Thymus (tissue), 11 donors: Measurements from ENCODE around the gene HLX. TPM values are rescaled to one million over a fixed set of nuclear protein-coding genes. Genes with fewer than 3 reads are reported as not detected.

ENCODE experiments used
- DNase-seq, 9 donors: peaks; one replicate each; pipeline ENCODE4 v3.0.0-alpha.2; 2013; ENCODE audit warnings: low spot score in 9 of 9, low read depth in 6 of 9, missing footprints in 1 of 9
- H3K27ac ChIP-seq, 2 donors: one replicate each; pipeline ENCODE4 v1.5.1; 2013; ENCODE audit warnings: control low read depth in 1 of 2, low read depth in 1 of 2, low read length in 1 of 2, mild to moderate bottlenecking in 1 of 2, moderate library complexity in 1 of 2
- H3K27me3 ChIP-seq, 2 donors: one replicate each; pipeline ENCODE4 v1.5.1; 2013; ENCODE audit warnings: low read length in 1 of 2; ENCODE audit not compliant: control insufficient read depth in 2 of 2, insufficient read depth in 1 of 2
- H3K36me3 ChIP-seq, 2 donors: one replicate each; pipeline ENCODE4 v1.5.1; 2013; ENCODE audit warnings: low read length in 1 of 2, mild to moderate bottlenecking in 1 of 2, moderate library complexity in 1 of 2; ENCODE audit not compliant: control insufficient read depth in 2 of 2, insufficient read depth in 2 of 2
- H3K4me1 ChIP-seq, 2 donors: one replicate each; pipeline ENCODE4 v1.5.1; 2013; ENCODE audit warnings: low read length in 2 of 2; ENCODE audit not compliant: control insufficient read depth in 2 of 2, insufficient read depth in 2 of 2
- H3K4me3 ChIP-seq, 2 donors: one replicate each; pipeline ENCODE4 v1.5.1; 2013; ENCODE audit warnings: low read length in 2 of 2, control low read depth in 1 of 2, mild to moderate bottlenecking in 1 of 2
- H3K9me3 ChIP-seq, 2 donors: one replicate each; pipeline ENCODE4 v1.5.1; 2013; ENCODE audit warnings: low read length in 1 of 2, mild to moderate bottlenecking in 1 of 2; ENCODE audit not compliant: control insufficient read depth in 2 of 2, insufficient read depth in 1 of 2
- WGBS: extraction: QIAGEN DNeasy Blood & Tissue Kit; methylation state at CpG from one replicate; pipeline ENCODE4 v1.1.7; 2013; 5-methylcytosine and 5-hydroxymethylcytosine counted together
- polyA plus RNA-seq: library from polyadenylated mRNA; stranded (reverse); fragments of 200-250 nt; gene quantifications from one replicate; pipeline ENCODE4 v1.2.3, GENCODE V29; 2013
- total RNA-seq: library from RNA; stranded (reverse); fragments of 120-200 nt; gene quantifications from one replicate; pipeline ENCODE4 v1.2.4, GENCODE V29; 2013
- donor health status: healthy.

HLX gene
- total and polyA plus RNA-seq, 2 donors: 2.4 to 6.5 TPM

DNA sequence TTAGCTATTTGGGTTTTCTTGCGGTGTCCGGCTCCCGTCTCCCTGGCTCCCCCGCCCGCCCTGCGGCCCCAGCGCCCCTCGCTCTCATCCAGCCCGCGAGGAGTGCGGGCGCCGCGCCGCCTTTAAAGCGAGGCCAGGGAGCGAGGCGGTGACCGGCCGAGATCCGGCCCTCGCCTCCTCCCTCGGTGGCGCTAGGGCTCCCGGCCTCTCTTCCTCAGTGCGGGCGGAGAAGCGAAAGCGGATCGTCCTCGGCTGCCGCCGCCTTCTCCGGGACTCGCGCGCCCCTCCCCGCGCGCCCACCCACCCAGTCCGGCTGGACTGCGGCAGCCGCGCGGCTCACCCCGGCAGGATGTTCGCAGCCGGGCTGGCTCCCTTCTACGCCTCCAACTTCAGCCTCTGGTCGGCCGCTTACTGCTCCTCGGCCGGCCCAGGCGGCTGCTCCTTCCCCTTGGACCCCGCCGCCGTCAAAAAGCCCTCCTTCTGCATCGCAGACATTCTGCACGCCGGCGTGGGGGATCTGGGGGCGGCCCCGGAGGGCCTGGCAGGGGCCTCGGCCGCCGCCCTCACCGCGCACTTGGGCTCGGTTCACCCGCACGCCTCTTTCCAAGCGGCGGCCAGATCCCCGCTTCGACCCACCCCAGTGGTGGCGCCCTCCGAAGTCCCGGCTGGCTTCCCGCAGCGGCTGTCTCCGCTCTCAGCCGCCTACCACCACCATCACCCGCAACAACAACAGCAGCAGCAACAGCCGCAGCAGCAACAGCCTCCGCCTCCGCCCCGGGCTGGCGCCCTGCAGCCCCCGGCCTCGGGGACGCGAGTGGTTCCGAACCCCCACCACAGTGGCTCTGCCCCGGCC lies 492 bp downstream of the HLX start:
- Histone ChIP-seq H3K4me3 (peak overlapping the region; percentile 34 to 46), H3K27me3 (peaks cover 60 to 98% of the 10 kb centered on the region in 2 donors), H3K36me3 (no peaks in the 10 kb centered on the region), H3K27ac (peak overlapping the region; percentile 68 to 72), H3K4me1 (peaks cover 2 to 16% of the 10 kb centered on the region in 2 donors), H3K9me3 (peaks cover 0 to 4% of the 10 kb centered on the region in 2 donors)
- under 1% methylated on average over 94 of the region's 94 CpGs for WGBS
- no peak for DNase-seq

DNA sequence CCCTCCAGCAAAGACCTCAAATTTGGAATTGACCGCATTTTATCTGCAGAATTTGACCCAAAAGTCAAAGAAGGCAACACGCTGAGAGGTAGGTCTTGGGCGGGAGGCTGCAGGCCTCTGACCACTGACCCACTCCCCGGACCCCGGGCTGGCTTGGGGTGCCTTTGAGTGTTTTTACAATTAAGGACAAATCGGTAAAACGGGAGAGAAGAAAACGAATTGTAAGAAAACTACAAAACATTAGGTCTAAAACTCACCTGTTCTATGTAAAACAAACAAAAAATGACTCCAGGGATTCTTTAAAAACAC lies 1.1 kb downstream of the HLX start:
- WGBS: 14% methylated on average over 8 of the region's 8 CpGs
- peaks cover 2 to 16% of the 10 kb centered on the region in 2 donors for H3K4me1 ChIP-seq
- DNase-seq: no peak
- no peaks in the 10 kb centered on the region for H3K36me3 ChIP-seq
- H3K27ac ChIP-seq: peak overlapping the region; percentile 68 to 72
- peaks cover 62 to 99% of the 10 kb centered on the region in 2 donors for H3K27me3 ChIP-seq
- H3K9me3 ChIP-seq: peaks cover 0 to 4% of the 10 kb centered on the region in 2 donors
- H3K4me3 ChIP-seq: peak overlapping the region; percentile 34 to 46

DNA sequence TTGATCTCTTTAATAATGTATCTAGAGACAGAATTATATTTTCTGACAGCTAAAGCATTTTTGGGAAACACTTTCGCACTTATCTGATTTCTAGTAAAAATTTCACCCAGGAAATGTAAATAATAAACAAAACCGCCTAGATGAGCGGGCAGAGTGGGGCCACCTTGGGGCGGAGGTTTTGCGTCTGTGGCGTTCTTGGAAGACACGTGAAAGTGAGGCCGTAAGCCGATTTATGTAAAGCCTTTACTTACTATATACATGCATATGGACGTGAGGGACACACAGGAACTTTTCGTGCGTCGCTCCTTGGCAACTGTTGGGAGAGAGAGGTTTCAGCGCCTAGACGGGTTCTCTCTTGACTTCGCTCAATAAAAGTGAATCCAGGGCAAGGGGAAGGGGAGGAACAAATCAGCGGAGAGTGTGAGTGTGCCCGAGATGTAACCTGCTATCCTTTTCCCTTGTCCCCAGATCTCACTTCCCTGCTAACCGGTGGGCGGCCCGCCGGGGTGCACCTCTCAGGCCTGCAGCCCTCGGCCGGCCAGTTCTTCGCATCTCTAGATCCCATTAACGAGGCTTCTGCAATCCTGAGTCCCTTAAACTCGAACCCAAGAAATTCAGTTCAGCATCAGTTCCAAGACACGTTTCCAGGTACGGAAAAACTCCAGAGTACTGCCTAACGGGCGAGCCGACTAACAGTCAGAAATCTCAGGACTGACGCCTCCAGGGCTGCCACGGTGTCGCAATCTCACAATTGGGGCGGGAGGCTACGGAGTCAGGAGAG lies 1.7 kb downstream of the HLX start:
- peaks cover 2 to 16% of the 10 kb centered on the region in 2 donors for H3K4me1 ChIP-seq
- 15% methylated on average over 37 of the region's 37 CpGs for WGBS

DNA sequence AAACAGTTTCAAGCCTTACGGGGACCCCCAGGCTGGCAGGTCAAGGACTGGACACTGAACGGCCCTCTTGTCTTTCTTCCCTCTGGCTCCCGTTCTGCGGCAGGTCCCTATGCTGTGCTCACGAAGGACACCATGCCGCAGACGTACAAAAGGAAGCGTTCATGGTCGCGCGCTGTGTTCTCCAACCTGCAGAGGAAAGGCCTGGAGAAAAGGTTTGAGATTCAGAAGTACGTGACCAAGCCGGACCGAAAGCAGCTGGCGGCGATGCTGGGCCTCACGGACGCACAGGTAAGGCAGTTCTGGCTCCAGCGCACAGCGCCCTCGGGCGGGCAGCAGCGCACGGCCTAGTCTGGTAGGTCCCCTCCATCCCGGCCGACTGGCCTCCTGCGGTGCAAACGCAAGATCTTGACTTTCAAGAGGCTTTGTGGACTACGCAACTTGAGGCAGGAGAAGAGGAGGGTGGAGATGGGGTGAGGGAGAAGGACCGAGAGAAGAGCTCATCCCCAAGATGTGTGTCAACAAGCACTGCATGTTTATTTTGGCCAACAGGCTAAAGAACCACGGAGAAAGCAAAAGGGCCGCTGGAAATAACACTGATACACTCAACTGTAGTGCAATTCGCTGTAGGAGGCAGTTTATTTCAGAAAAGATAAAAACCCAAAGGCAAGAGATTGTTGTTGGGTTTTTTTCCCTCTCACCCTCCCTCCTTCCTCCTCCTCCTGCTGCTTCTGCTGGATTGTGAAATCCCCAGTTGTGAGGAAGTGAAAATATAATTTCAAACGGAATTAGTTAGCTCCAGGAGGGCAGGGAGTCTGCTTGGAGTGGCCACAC lies 3.0 kb downstream of the HLX start:
- Histone ChIP-seq H3K9me3 (peaks cover 0 to 4% of the 10 kb centered on the region in 2 donors), H3K27ac (peak overlapping the region in 1 of 2 donors; percentile 11), H3K4me1 (peaks cover 2 to 16% of the 10 kb centered on the region in 2 donors), H3K4me3 (peak overlapping the region in 1 of 2 donors; percentile 1), H3K36me3 (no peaks in the 10 kb centered on the region), H3K27me3 (peaks cover 54 to 99% of the 10 kb centered on the region in 2 donors)
- 90% methylated on average over 34 of the region's 34 CpGs for WGBS
- no peak for DNase-seq

More for the DNA sequence above, 1.7 kb downstream of the HLX start:
- DNase-seq: peak in 1 of 9 donors; percentile 52
- Histone ChIP-seq H3K27ac (peak overlapping the region in 1 of 2 donors; percentile 52), H3K9me3 (peaks cover 0 to 4% of the 10 kb centered on the region in 2 donors), H3K27me3 (peaks cover 58 to 99% of the 10 kb centered on the region in 2 donors), H3K4me3 (peak overlapping the region; percentile 6 to 34), H3K36me3 (no peaks in the 10 kb centered on the region)

DNA sequence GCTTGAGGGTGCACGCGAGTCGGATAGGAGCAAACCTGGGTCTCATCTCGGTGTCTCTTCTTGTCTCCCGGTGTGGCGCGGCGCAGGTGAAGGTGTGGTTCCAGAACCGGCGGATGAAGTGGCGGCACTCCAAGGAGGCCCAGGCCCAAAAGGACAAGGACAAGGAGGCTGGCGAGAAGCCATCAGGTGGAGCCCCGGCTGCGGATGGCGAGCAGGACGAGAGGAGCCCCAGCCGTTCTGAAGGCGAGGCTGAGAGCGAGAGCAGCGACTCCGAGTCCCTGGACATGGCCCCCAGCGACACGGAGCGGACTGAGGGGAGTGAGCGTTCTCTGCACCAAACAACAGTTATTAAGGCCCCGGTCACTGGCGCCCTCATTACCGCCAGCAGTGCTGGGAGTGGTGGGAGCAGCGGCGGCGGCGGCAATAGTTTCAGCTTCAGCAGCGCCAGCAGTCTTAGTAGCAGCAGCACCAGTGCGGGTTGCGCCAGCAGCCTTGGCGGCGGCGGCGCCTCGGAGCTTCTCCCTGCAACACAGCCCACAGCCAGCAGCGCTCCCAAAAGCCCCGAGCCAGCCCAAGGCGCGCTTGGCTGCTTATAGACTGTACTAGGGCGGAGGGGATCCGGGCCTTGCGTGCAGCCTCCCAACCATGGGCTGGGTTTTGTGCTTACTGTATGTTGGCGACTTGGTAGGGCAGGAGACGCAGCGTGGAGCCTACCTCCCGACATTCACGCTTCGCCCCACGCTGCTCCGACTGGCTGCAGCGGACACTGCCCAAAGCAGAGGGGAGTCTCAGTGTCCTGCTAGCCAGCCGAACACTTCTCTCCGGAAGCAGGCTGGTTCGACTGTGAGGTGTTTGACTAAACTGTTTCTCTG lies 5.1 kb downstream of the HLX start:
- peaks cover 55 to 99% of the 10 kb centered on the region in 2 donors for H3K27me3 ChIP-seq
- H3K4me1 ChIP-seq: peaks cover 2 to 14% of the 10 kb centered on the region in 2 donors
- H3K9me3 ChIP-seq: peaks cover 0 to 4% of the 10 kb centered on the region in 2 donors
- DNase-seq: no peak
- H3K4me3 ChIP-seq: no peak overlapping the region
- WGBS: 93% methylated on average over 59 of the region's 59 CpGs
- no peak overlapping the region for H3K27ac ChIP-seq
- H3K36me3 ChIP-seq: no peaks in the 10 kb centered on the region

DNA sequence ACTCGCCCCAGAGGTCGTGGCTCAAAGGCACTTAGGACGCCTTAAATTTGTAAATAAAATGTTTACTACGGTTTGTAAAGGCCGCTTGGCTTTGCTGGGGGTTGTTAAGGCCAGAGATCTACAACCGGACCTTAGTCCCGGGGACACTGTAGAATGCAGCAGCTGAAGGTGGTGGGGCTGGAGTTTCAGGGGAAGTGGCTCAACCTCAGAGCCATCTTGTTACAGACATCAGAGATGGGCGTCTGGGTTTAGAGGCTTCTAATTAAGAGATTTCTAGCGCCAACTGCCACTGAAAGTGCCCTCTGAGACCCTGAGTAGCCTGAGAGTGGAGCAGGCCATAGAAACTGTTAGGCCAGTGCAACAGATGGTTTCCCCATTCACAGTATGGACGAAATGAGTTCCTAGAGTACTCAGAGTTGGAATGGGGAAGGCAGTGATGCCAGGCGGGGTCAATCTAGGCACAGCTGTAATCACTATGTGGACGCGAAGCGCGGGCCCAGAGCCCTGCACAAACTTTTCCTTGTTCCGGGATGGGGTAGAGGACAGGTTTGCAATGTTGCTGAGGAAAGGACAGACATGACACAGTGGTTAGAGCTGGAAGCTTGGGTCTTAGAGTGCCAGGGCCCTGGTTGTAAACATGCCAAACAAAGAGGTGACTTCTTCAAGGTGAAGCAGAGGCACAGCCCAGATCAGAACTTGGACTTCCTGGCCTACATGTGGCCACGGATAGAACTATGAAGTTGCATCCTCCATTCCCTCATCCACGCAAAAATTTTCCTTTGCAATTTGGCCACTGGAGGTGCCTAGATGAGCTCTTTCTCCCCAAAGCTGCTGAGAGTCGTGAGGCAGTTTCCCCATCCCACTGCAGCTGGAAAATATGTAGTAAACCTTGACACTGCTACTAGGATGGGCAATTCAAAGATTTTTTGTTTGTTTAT lies 6.0 kb downstream of the HLX start:
- Histone ChIP-seq H3K9me3 (peaks cover 0 to 1% of the 10 kb centered on the region in 2 donors), H3K36me3 (no peaks in the 10 kb centered on the region), H3K27ac (no peak overlapping the region), H3K4me3 (no peak overlapping the region), H3K27me3 (peaks cover 52 to 99% of the 10 kb centered on the region in 2 donors), H3K4me1 (peaks cover 0 to 9% of the 10 kb centered on the region in 2 donors)
- DNase-seq: no peak
- 94% methylated on average over 19 of the region's 19 CpGs for WGBS

DNA sequence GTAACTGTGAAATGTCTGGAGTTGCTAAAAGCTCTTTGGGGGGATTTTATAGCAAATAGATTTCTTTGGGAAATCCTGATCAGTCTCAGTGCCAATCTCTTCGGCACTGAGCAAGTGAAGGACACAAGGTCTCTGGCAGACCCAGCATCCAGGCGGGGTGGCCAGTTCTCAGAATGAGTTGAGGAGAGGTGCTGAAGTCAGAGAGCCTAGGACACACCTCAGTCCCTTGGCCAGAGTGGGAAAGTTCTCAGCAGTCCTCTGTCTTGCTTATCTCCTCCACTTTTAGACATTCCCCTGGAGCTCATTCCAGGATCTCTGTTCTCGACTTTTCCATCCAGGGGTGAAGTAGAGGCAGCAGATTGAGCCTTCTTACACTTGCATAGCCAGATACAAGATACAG lies 6.7 kb downstream of the HLX start:
- Histone ChIP-seq H3K36me3 (no peaks in the 10 kb centered on the region), H3K4me3 (no peak overlapping the region), H3K27ac (no peak overlapping the region), H3K4me1 (peaks cover 0 to 8% of the 10 kb centered on the region in 2 donors), H3K9me3 (no peaks in the 10 kb centered on the region), H3K27me3 (peaks cover 51 to 99% of the 10 kb centered on the region in 2 donors)
- 92% methylated on average over 3 of the region's 3 CpGs for WGBS
- no peak for DNase-seq
